Measurements from ENCODE around the gene SPPL2B. TPM values are rescaled to one million over a fixed set of nuclear protein-coding genes. Genes with fewer than 3 reads are reported as not detected.
"Not testable (repeated sequence)": the region's sequence is repeated elsewhere in the genome, so short reads cannot be mapped to it uniquely, and the experiment has no call there.

SPPL2B gene
- total RNA-seq, 1 donor from 2014 or later, result 22.6 TPM

- no peak for DNase-seq
Measured at GRCh38 chr19:2338055-2338615, 9.7 kb downstream of the SPPL2B start.

GRCh38 chr19:2338751-2339643, 10.5 kb downstream of the SPPL2B start:
- DNase-seq, result no peak

GRCh38 chr19:2339644-2340310, 11.3 kb downstream of the SPPL2B start:
- DNase-seq, result no peak

GRCh38 chr19:2340496-2341243, 12.2 kb downstream of the SPPL2B start:
- DNase-seq, result no peak

- no peak for DNase-seq
Measured at GRCh38 chr19:2341244-2341751, 12.8 kb downstream of the SPPL2B start.

- DNase-seq, result no peak
Measured at GRCh38 chr19:2341982-2342381, 13.5 kb downstream of the SPPL2B start.

GRCh38 chr19:2342656-2343288, 14.3 kb downstream of the SPPL2B start:
- DNase-seq, result no peak

GRCh38 chr19:2343289-2343982, 15.0 kb downstream of the SPPL2B start:
- no peak for DNase-seq

- no peak for DNase-seq
Measured at GRCh38 chr19:2344381-2344870, 15.9 kb downstream of the SPPL2B start.

GRCh38 chr19:2345076-2345475, 16.6 kb downstream of the SPPL2B start:
- no peak for DNase-seq

GRCh38 chr19:2345794-2346663, 17.5 kb downstream of the SPPL2B start:
- DNase-seq, result no peak

- DNase-seq, result not testable (repeated sequence)
Measured at GRCh38 chr19:2349818-2350217, 21.3 kb downstream of the SPPL2B start.

GRCh38 chr19:2350656-2351055, 22.2 kb downstream of the SPPL2B start:
- no peak for DNase-seq

GRCh38 chr19:2351591-2351990, 23.1 kb downstream of the SPPL2B start:
- DNase-seq, result no peak

- DNase-seq, result no peak
Measured at GRCh38 chr19:2352121-2352520, 23.6 kb downstream of the SPPL2B start.

- no peak for DNase-seq
Measured at GRCh38 chr19:2353159-2353886, 24.8 kb downstream of the SPPL2B start.

- no peak for DNase-seq
Measured at GRCh38 chr19:2353887-2354592, 25.6 kb downstream of the SPPL2B start.

- DNase-seq, result no peak
Measured at GRCh38 chr19:2354670-2355069, 26.2 kb downstream of the SPPL2B start.
